Lung (tissue), 12 donors: ENCODE measurements around the gene VPS11. TPM values are rescaled to one million over a fixed set of nuclear protein-coding genes. Genes with fewer than 3 reads are reported as not detected.

Source experiments
- ATAC-seq: fragments of 200-7000 bp; cut with Tn5 transposase; one replicate; pipeline ENCODE4 v1.9.1; 2020; ENCODE audit warnings: moderate number of reproducible peaks; ENCODE audit not compliant: insufficient read depth, low FRiP score
- DNase-seq, 3 donors: peaks; one replicate each; pipeline ENCODE4 v3.0.0-alpha.2; 2013 to 2017
- H3K27ac ChIP-seq, 2 donors: one replicate each; pipeline ENCODE4 v1.5.1; 2013; ENCODE audit warnings: mild to moderate bottlenecking in 2 of 2, moderate library complexity in 2 of 2, control low read depth in 1 of 2, inconsistent platforms in 1 of 2, low read depth in 1 of 2, low read length in 1 of 2
- H3K27me3 ChIP-seq, 3 donors: one replicate each; pipeline ENCODE4 v1.5.1; 2013; ENCODE audit warnings: low read length in 2 of 3; ENCODE audit not compliant: control insufficient read depth in 3 of 3, insufficient read depth in 3 of 3
- H3K36me3 ChIP-seq, 4 donors: one replicate each; pipeline ENCODE4 v1.5.1; 2013; ENCODE audit warnings: low read length in 4 of 4, mild to moderate bottlenecking in 1 of 4, moderate library complexity in 1 of 4; ENCODE audit not compliant: control insufficient read depth in 4 of 4, insufficient read depth in 4 of 4
- H3K4me1 ChIP-seq, 5 donors: one replicate each; pipeline ENCODE4 v1.5.1; 2013; ENCODE audit warnings: low read length in 5 of 5, mild to moderate bottlenecking in 2 of 5, moderate library complexity in 1 of 5; ENCODE audit not compliant: control insufficient read depth in 5 of 5, insufficient read depth in 5 of 5
- H3K4me3 ChIP-seq: one replicate; pipeline ENCODE4 v1.5.1; 2013; ENCODE audit warnings: mild to moderate bottlenecking, control low read depth, moderate library complexity
- H3K9ac ChIP-seq, 2 donors: one replicate each; pipeline ENCODE4 v1.5.1; 2013; ENCODE audit warnings: low read length in 2 of 2, control low read depth in 1 of 2; ENCODE audit not compliant: insufficient read depth in 1 of 2
- H3K9me3 ChIP-seq, 4 donors: one replicate each; pipeline ENCODE4 v1.5.1; 2013; ENCODE audit warnings: low read length in 3 of 4, mild to moderate bottlenecking in 1 of 4, moderate library complexity in 1 of 4; ENCODE audit not compliant: control insufficient read depth in 4 of 4, insufficient read depth in 3 of 4
- CTCF ChIP-seq: IDR thresholded peaks from 2 replicates; pipeline ENCODE4 v1.5.1; 2012; ENCODE audit warnings: mild to moderate bottlenecking; ENCODE audit errors: control extremely low read depth, extremely low read depth
- WGBS, 2 donors: extraction: QIAGEN DNeasy Blood & Tissue Kit; methylation state at CpG; one replicate each; pipeline ENCODE4 v1.1.7; 2013; 5-methylcytosine and 5-hydroxymethylcytosine counted together
- polyA plus RNA-seq, 2 donors: library from polyadenylated mRNA; stranded (reverse); fragments of 200-250 nt; gene quantifications; one replicate each; pipeline ENCODE4 v1.2.1, GENCODE V29; 2013
- total RNA-seq, 2 donors: library from RNA; depleted of rRNA in 1 of 2; stranded (reverse); fragments of >200 nt in 1 of 2; gene quantifications; one replicate each; pipeline ENCODE4 v1.2.1, GENCODE V29; 2014 to 2021
- donor health status: control.
- donor health status: control.
- donor health status: Bipolar disorder and iron deficiency.
- donor health status: healthy.
- donor health status: DM: yes; HTN: yes; CAD: no.

Gene VPS11
- total and polyA plus RNA-seq, 4 donors: 33.8 to 56.1 (median 35.3) TPM

GRCh38 chr11:119121008-119121810 lies 53.6 kb downstream of the VPS11 start, which contains the start of gene HINFP:
HINFP (plus strand) TSS chr11:119121580; CDS start chr11:119126945, 5,365 bp downstream.
- no peaks in the 10 kb centered on the region for H3K9me3 ChIP-seq
- peaks cover 5 to 12% (median 10%) of the 10 kb centered on the region in 4 donors for H3K36me3 ChIP-seq
- H3K27ac ChIP-seq: peak within 1 kb of the TSS; percentile 76 to 78
- peaks cover 2 to 18% (median 9%) of the 10 kb centered on the region in 5 donors for H3K4me1 ChIP-seq
- ATAC-seq (peak; percentile 100), DNase-seq (peak; percentile 99 to 100 (median 100))
- no peaks in the 10 kb centered on the region for H3K27me3 ChIP-seq
- TF ChIP-seq CTCF: no peak
- 0 to 1% methylated on average over 50 to 54 of the region's 54 CpGs for WGBS, 2 donors
- H3K4me3 ChIP-seq: peak within 1 kb of the TSS; percentile 76
- peak within 1 kb of the TSS; percentile 40 to 78 for H3K9ac ChIP-seq

GRCh38 chr11:119121811-119122124 lies 54.1 kb downstream of the VPS11 start:
- H3K27ac ChIP-seq: peak overlapping the region; percentile 76 to 77
- 0 to 1% methylated on average over 20 of the region's 20 CpGs for WGBS, 2 donors
- H3K4me3 ChIP-seq: peak overlapping the region; percentile 76
- TF ChIP-seq CTCF: no peak
- H3K27me3 ChIP-seq: no peaks in the 10 kb centered on the region
- peaks cover 2 to 18% (median 9%) of the 10 kb centered on the region in 5 donors for H3K4me1 ChIP-seq
- H3K36me3 ChIP-seq: peaks cover 5 to 13% (median 9%) of the 10 kb centered on the region in 4 donors
- H3K9me3 ChIP-seq: no peaks in the 10 kb centered on the region
- H3K9ac ChIP-seq: peak overlapping the region; percentile 40 to 78
- no peak for ATAC-seq
- DNase-seq: no peak

- no peaks in the 10 kb centered on the region for H3K27me3 ChIP-seq
- ATAC-seq (no peak), DNase-seq (no peak)
- H3K4me1 ChIP-seq: peaks cover 0 to 12% (median 7%) of the 10 kb centered on the region in 5 donors
- 90 to 97% methylated on average over 6 of the region's 6 CpGs for WGBS, 2 donors
- H3K4me3 ChIP-seq: no peak overlapping the region
- peaks cover 10 to 22% (median 16%) of the 10 kb centered on the region in 4 donors for H3K36me3 ChIP-seq
- TF ChIP-seq CTCF: no peak
- H3K9me3 ChIP-seq: no peaks in the 10 kb centered on the region
- H3K27ac ChIP-seq: no peak overlapping the region
- H3K9ac ChIP-seq: no peak overlapping the region
Observed at GRCh38 chr11:119125821-119126220, 58.2 kb downstream of the VPS11 start.
